Activated CD4-positive, alpha-beta T cell treated with anti-CD3 and anti-CD28 coated beads for 4 hours (primary cell): ENCODE results near the gene PTPMT1.

ENCODE experiments used
- DNase-seq, 2 donors: peaks; one replicate each; pipeline ENCODE4 v3.0.0-alpha.2; 2020

Gene PTPMT1

DNA sequence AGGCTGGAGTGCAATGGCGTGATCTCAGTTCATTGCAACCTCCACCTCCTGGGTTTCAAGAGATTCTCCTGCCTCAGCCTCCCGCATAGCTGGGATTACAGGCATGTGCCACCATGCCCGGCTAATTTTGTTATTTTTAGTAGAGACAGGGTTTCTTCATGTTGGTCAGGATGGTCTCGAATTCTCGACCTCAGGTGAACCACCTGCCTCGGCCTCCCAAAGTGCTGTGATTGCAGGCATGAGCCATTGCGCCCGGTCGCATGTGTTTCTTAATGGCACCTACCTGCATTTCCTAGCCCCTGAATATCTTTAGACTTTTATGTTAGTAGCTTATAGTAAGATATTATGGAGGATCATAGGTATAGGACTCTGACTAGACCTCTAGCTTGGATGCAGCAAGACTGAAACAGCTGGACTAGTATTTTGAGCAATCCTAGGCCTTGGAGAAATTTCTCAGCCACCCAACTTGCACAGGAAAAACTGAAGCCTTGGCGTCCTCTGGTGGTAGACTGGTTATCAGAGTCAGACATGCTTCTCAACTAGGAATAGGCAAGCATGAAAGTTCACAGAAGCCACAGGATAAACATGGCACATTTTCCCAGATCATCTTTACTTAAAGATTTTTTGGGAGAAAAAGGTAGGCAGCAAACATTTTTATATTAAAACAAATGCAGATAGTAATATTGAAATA, 51.5 kb downstream of the PTPMT1 start:
- no peak for DNase-seq

DNA sequence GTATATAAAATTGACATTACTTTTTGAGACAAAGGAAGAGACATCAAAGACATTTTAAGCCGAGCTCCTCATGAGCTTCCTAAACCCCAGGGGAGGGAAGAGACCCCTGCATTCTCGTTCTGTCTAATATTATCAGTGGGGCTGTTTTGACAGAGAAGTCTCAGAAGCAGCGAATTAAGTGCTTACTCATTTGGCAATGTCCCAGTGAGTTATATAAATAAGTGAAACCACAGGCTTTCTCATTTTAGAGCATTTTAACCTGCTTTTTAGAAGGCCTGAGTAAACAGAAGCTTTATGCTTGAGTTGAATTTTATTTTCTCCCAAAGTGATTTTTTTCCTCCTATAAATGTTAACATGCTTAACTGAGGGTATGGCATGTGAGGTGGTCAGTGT, 52.0 kb downstream of the PTPMT1 start:
- no peak for DNase-seq

- no peak for DNase-seq
Observed at GRCh38 chr11:47620836-47621378, 55.5 kb downstream of the PTPMT1 start.
